AG09319 (cell line): ENCODE data around the gene TEX53.
A peak's percentile ranks its signal among the peaks of the same experiment; 100 is the strongest.

ENCODE experiments used
- DNase-seq: peaks from one replicate; pipeline ENCODE4 v3.0.0-alpha.2; 2010; ENCODE audit warnings: low read depth; ENCODE audit errors: extremely low read depth
- CTCF ChIP-seq: IDR thresholded peaks from 2 replicates; pipeline ENCODE4 v1.5.1; 2011; ENCODE audit warnings: low read depth, mild to moderate bottlenecking, inconsistent platforms, low read length, moderate library complexity

The TEX53 gene

GRCh38 chr9:114655689-114656088 is 1.9 kb downstream of the TEX53 start:
- no peak for TF ChIP-seq CTCF
- DNase-seq: no peak

- peak; percentile 47 for DNase-seq
- TF ChIP-seq CTCF: peak; percentile 98
Measured at GRCh38 chr9:114653556-114654159, 3.9 kb downstream of the TEX53 start.

- no peak for TF ChIP-seq CTCF
- DNase-seq: no peak
Measured at GRCh38 chr9:114652776-114653555, 4.6 kb downstream of the TEX53 start.

GRCh38 chr9:114643896-114644295 is 13.7 kb downstream of the TEX53 start:
- TF ChIP-seq CTCF: no peak
- no peak for DNase-seq

GRCh38 chr9:114643001-114643400 is 14.6 kb downstream of the TEX53 start:
- no peak for DNase-seq
- TF ChIP-seq CTCF: no peak

- no peak for TF ChIP-seq CTCF
- no peak for DNase-seq
Measured at GRCh38 chr9:114641967-114642366, 15.6 kb downstream of the TEX53 start.

GRCh38 chr9:114638404-114638803 is 19.2 kb downstream of the TEX53 start:
- DNase-seq: no peak

More at GRCh38 chr9:114638404-114638803, 19.2 kb downstream of the TEX53 start:
- no peak for TF ChIP-seq CTCF
